Common myeloid progenitor, CD34-positive (primary cell): ENCODE results near the gene ZFX.

ENCODE experiments used
- CTCF ChIA-PET: fragments of 350-600 bp; sonication (Branson Sonifier 250); formaldehyde crosslinking; loops from one replicate; lab custom pipeline; 2021; ENCODE audit warnings: antibody characterized with exemption; lab: Charles Lee
- POLR2A ChIA-PET: fragments of 350-600 bp; sonication (Branson Sonifier 250); formaldehyde crosslinking; loops from one replicate; lab custom pipeline; 2021; ENCODE audit warnings: antibody characterized with exemption; lab: Charles Lee
- DNase-seq, 3 donors: peaks; one replicate each; pipeline versions ENCODE4 v3.0.0 to v3.0.0-alpha.2; 2013
- H3K27ac ChIP-seq, 2 experiments: 1 replicate in 1 of 2; 2 replicates in 1 of 2; pipeline ENCODE4 v1.7.0; 2013; ENCODE audit warnings: inconsistent platforms in 2 of 2, low read length in 2 of 2, mild to moderate bottlenecking in 2 of 2, low read depth in 1 of 2, moderate library complexity in 1 of 2; ENCODE audit not compliant: severe bottlenecking in 2 of 2, insufficient read depth in 1 of 2, poor library complexity in 1 of 2
- H3K27me3 ChIP-seq, 5 experiments: replicated peaks in 2 of 5; 1 replicate in 3 of 5; 2 replicates in 2 of 5; pipeline versions ENCODE4 v1.6.1 to v1.7.0; 2013; ENCODE audit warnings: low read length in 4 of 5, mild to moderate bottlenecking in 2 of 5, moderate library complexity in 2 of 5, inconsistent platforms in 1 of 5; ENCODE audit not compliant: insufficient read depth in 5 of 5, control insufficient read depth in 4 of 5
- H3K36me3 ChIP-seq, 4 experiments: 1 replicate in 2 of 4; 2 replicates in 2 of 4; pipeline versions ENCODE4 v1.6.1 to v1.7.0; 2013; ENCODE audit warnings: low read length in 3 of 4, control low read depth in 1 of 4, mild to moderate bottlenecking in 1 of 4; ENCODE audit not compliant: control insufficient read depth in 4 of 4, insufficient read depth in 4 of 4
- H3K4me1 ChIP-seq, 4 experiments: 1 replicate in 3 of 4; 2 replicates in 1 of 4; pipeline versions ENCODE4 v1.6.1 to v1.7.1; 2013; ENCODE audit warnings: low read length in 3 of 4, mild to moderate bottlenecking in 3 of 4, control low read depth in 1 of 4, inconsistent platforms in 1 of 4, moderate library complexity in 1 of 4; ENCODE audit not compliant: control insufficient read depth in 4 of 4, insufficient read depth in 4 of 4; ENCODE audit errors: control extremely low read depth in 1 of 4
- H3K4me3 ChIP-seq, 7 experiments: 1 replicate in 4 of 7; 2 replicates in 3 of 7; pipeline versions ENCODE4 v1.5.1 to v1.7.0; 2013; ENCODE audit warnings: mild to moderate bottlenecking in 7 of 7, low read length in 6 of 7, moderate library complexity in 6 of 7, inconsistent platforms in 2 of 7, low read depth in 2 of 7, control low read depth in 1 of 7; ENCODE audit not compliant: insufficient read depth in 4 of 7, control insufficient read depth in 1 of 7; ENCODE audit errors: extremely low read depth in 1 of 7
- H3K9me3 ChIP-seq, 5 experiments: 1 replicate in 4 of 5; 2 replicates in 1 of 5; pipeline versions ENCODE4 v1.6.1 to v1.7.1; 2013; ENCODE audit warnings: low read length in 4 of 5, mild to moderate bottlenecking in 2 of 5, inconsistent platforms in 1 of 5, low read depth in 1 of 5, moderate library complexity in 1 of 5; ENCODE audit not compliant: control insufficient read depth in 4 of 5, insufficient read depth in 2 of 5; ENCODE audit errors: control extremely low read depth in 1 of 5
- WGBS: methylation state at CpG from one replicate; pipeline ENCODE4 v1.1.5; 2013; ENCODE audit not compliant: insufficient coverage; 5-methylcytosine and 5-hydroxymethylcytosine counted together

ZFX gene

GRCh38 chrX:24166078-24166477 is 16.5 kb downstream of the ZFX start:
- Histone ChIP-seq H3K27me3 (no peaks in the 10 kb centered on the region), H3K4me3 (no peak overlapping the region), H3K9me3 (no peaks in the 10 kb centered on the region), H3K27ac (no peak overlapping the region), H3K4me1 (peaks cover 0 to 16% (median 4%) of the 10 kb centered on the region in 4 experiments), H3K36me3 (peaks cover 2 to 16% (median 2%) of the 10 kb centered on the region in 4 experiments)
- ChIA-PET POLR2A (no interaction called here), CTCF (interaction anchor here (1.3 kb wide), 1 partner anchor 10 kb away, joined by 4 read pairs; no protein-coding TSS in a partner anchor)
- no peak for DNase-seq
- no CpG with 5 or more reads among the region's 2 CpGs for WGBS

- POLR2A ChIA-PET: no interaction called here
- H3K36me3 ChIP-seq: peaks cover 0 to 28% (median 5%) of the 10 kb centered on the region in 4 experiments
- H3K4me1 ChIP-seq: peaks cover 0 to 16% (median 4%) of the 10 kb centered on the region in 4 experiments
- peak overlapping the region in 1 of 2 experiments; percentile 21 for H3K27ac ChIP-seq
- H3K9me3 ChIP-seq: no peaks in the 10 kb centered on the region
- no peaks in the 10 kb centered on the region for H3K27me3 ChIP-seq
- CTCF ChIA-PET: no interaction called here
- no peak overlapping the region for H3K4me3 ChIP-seq
- peak in 2 of 3 donors; percentile 48 to 65 for DNase-seq
These were observed 18.4 kb downstream of the ZFX start for GRCh38 chrX:24167719-24168472.

- H3K36me3 ChIP-seq: peaks cover 3 to 35% (median 9%) of the 10 kb centered on the region in 4 experiments
- CTCF ChIA-PET: no interaction called here
These were observed 19.3 kb downstream of the ZFX start for GRCh38 chrX:24168807-24169206.

DNA sequence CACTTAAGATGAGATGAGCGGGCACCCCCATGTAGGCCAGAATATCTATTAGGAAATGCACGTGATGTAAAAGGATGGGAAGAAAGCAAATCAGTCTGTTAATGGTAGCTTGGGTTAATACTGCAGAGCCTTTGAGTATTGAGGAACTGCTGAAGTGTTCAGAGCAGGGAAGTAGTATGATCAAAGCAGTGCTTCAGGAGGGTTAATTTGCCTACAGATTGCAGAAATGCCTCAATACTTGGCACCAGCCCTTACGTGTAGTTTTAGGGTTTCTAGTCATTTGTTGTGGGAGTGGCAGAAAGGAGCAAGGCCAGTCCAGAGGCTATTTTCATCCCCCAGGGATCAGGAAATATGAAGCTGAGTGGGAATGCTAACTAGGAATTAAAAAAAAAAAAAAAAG is 19.7 kb downstream of the ZFX start:
- CTCF ChIA-PET: no interaction called here
- Histone ChIP-seq H3K36me3 (peaks cover 3 to 31% (median 10%) of the 10 kb centered on the region in 4 experiments), H3K9me3 (no peaks in the 10 kb centered on the region), H3K4me1 (peaks cover 0 to 16% (median 4%) of the 10 kb centered on the region in 4 experiments), H3K4me3 (no peak overlapping the region), H3K27ac (no peak overlapping the region), H3K27me3 (no peaks in the 10 kb centered on the region)
- WGBS: 94% methylated on average over 3 of the region's 3 CpGs
- peak in 1 of 3 donors; percentile 41 for DNase-seq
- POLR2A ChIA-PET: interaction anchor here (0.7 kb wide), 1 partner anchor 35 kb away, joined by 7 read pairs; no protein-coding TSS in a partner anchor

More at GRCh38 chrX:24168807-24169206, 19.3 kb downstream of the ZFX start:
- no peak overlapping the region for H3K4me3 ChIP-seq
- H3K4me1 ChIP-seq: peaks cover 0 to 16% (median 4%) of the 10 kb centered on the region in 4 experiments
- 95% methylated on average over 5 of the region's 5 CpGs for WGBS
- POLR2A ChIA-PET: no interaction called here
- H3K27ac ChIP-seq: no peak overlapping the region
- DNase-seq: no peak
- H3K9me3 ChIP-seq: no peaks in the 10 kb centered on the region
- H3K27me3 ChIP-seq: no peaks in the 10 kb centered on the region

- Histone ChIP-seq H3K9me3 (no peaks in the 10 kb centered on the region), H3K27me3 (no peaks in the 10 kb centered on the region), H3K36me3 (peaks cover 6 to 53% (median 23%) of the 10 kb centered on the region in 4 experiments), H3K4me3 (no peak overlapping the region), H3K27ac (no peak overlapping the region), H3K4me1 (peaks cover 0 to 11% (median 4%) of the 10 kb centered on the region in 4 experiments)
- ChIA-PET CTCF (no interaction called here), POLR2A (no interaction called here)
- 96% methylated on average over 8 of the region's 11 CpGs for WGBS
- DNase-seq: no peak
These were observed 23.8 kb downstream of the ZFX start for GRCh38 chrX:24173115-24173847.

GRCh38 chrX:24175276-24175675 is 25.7 kb downstream of the ZFX start:
- Histone ChIP-seq H3K4me3 (no peak overlapping the region), H3K36me3 (peaks cover 10 to 60% (median 28%) of the 10 kb centered on the region in 4 experiments), H3K4me1 (no peaks in the 10 kb centered on the region), H3K27me3 (no peaks in the 10 kb centered on the region), H3K27ac (no peak overlapping the region), H3K9me3 (no peaks in the 10 kb centered on the region)
- POLR2A ChIA-PET: no interaction called here
- CTCF ChIA-PET: no interaction called here
- no CpG with 5 or more reads among the region's 1 CpG for WGBS
- DNase-seq: no peak

DNA sequence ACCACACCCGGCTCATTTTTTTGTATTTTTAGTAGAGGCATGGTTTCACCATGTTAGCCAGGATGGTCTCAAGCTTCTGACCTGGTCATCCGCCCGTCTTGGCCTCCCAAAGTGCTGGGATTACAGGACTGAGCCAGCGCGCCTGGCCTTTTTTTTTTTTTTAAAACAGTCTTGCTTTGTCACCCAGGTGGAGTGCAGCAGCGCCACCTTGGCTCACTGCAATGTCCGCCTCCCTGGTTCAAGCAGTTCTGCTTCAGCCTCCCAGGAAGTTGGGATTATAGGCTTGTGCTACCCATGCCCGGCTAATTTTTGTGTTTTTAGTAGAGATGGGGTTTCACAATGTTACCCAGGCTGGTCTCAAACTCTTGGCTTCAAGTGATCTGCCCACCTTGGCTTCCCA is 28.9 kb downstream of the ZFX start:
- H3K4me1 ChIP-seq: no peaks in the 10 kb centered on the region
- POLR2A ChIA-PET: no interaction called here
- H3K9me3 ChIP-seq: no peaks in the 10 kb centered on the region
- 99% methylated on average over 6 of the region's 8 CpGs for WGBS
- CTCF ChIA-PET: interaction anchor here (0.8 kb wide), 1 partner anchor 13 kb away, joined by 3 read pairs; no protein-coding TSS in a partner anchor
- H3K4me3 ChIP-seq: no peak overlapping the region
- no peak overlapping the region for H3K27ac ChIP-seq
- DNase-seq: no peak
- H3K27me3 ChIP-seq: no peaks in the 10 kb centered on the region
- peaks cover 9 to 58% (median 30%) of the 10 kb centered on the region in 4 experiments for H3K36me3 ChIP-seq
